Dermis blood vessel endothelial cell (primary cell): ENCODE results near the gene ACSS1. TPM values are rescaled to one million over a fixed set of nuclear protein-coding genes. Genes with fewer than 3 reads are reported as not detected.

ENCODE experiments used
- DNase-seq: peaks from one replicate; pipeline ENCODE4 v3.0.0; 2010
- total RNA-seq: library from RNA; depleted of rRNA; stranded (reverse); fragments of >200 nt; gene quantifications from 2 replicates; pipeline ENCODE4 v1.2.3, GENCODE V29; 2014

Gene ACSS1
- total RNA-seq, 1 donor from 2014 or later: 52.1 TPM

- DNase-seq: no peak
Measured at GRCh38 chr20:25046181-25046641, 11.7 kb downstream of the ACSS1 start.

- no peak for DNase-seq
Measured at GRCh38 chr20:25045343-25045712, 12.6 kb downstream of the ACSS1 start.

GRCh38 chr20:25044660-25045342 lies 13.1 kb downstream of the ACSS1 start:
- DNase-seq: no peak

- DNase-seq: no peak
Measured at GRCh38 chr20:25044261-25044560, 13.7 kb downstream of the ACSS1 start.

- no peak for DNase-seq
Measured at GRCh38 chr20:25043499-25044260, 14.3 kb downstream of the ACSS1 start.

GRCh38 chr20:25042531-25043498 lies 15.1 kb downstream of the ACSS1 start:
- no peak for DNase-seq

- no peak for DNase-seq
Measured at GRCh38 chr20:25041813-25042530, 16.0 kb downstream of the ACSS1 start.

- DNase-seq: peak; percentile 17
Measured at GRCh38 chr20:25040438-25040831, 17.5 kb downstream of the ACSS1 start.

- DNase-seq: peak; percentile 84
Measured at GRCh38 chr20:25039697-25040437, 18.1 kb downstream of the ACSS1 start.

- DNase-seq: no peak
Measured at GRCh38 chr20:25038591-25039015, 19.3 kb downstream of the ACSS1 start.

GRCh38 chr20:25038103-25038410 lies 19.9 kb downstream of the ACSS1 start:
- no peak for DNase-seq

GRCh38 chr20:25037288-25038102 lies 20.4 kb downstream of the ACSS1 start:
- no peak for DNase-seq

GRCh38 chr20:25036331-25036936 lies 21.5 kb downstream of the ACSS1 start:
- peak; percentile 67 for DNase-seq

- DNase-seq: no peak
Measured at GRCh38 chr20:25035921-25036320, 22.0 kb downstream of the ACSS1 start.

GRCh38 chr20:25033924-25034300 lies 24.0 kb downstream of the ACSS1 start:
- DNase-seq: no peak

GRCh38 chr20:25033265-25033923 lies 24.5 kb downstream of the ACSS1 start:
- peak; percentile 44 for DNase-seq

GRCh38 chr20:25032478-25033264 lies 25.3 kb downstream of the ACSS1 start:
- DNase-seq: no peak

GRCh38 chr20:25032065-25032477 lies 25.9 kb downstream of the ACSS1 start:
- DNase-seq: no peak

GRCh38 chr20:25031241-25031640 lies 26.7 kb downstream of the ACSS1 start:
- no peak for DNase-seq
